Caco-2 (cell line): ENCODE data around the gene P3R3URF. TPM values are rescaled to one million over a fixed set of nuclear protein-coding genes. Genes with fewer than 3 reads are reported as not detected.

ENCODE experiments used
- BruUV-seq: library from RNA; stranded (reverse); fragments of 400-500 nt; replicated peaks from 2 replicates; lab custom pipeline; 2021; lab: Mats Ljungman, UMichigan
- CTCF ChIA-PET: fragments of 300-600 bp; sonication (Branson Sonifier 250); formaldehyde crosslinking; loops from one replicate; lab custom pipeline; 2022; ENCODE audit warnings: antibody characterized with exemption; lab: Charles Lee
- POLR2A ChIA-PET: fragments of 300-600 bp; sonication (Branson Sonifier 250); formaldehyde crosslinking; loops from one replicate; lab custom pipeline; 2022; ENCODE audit warnings: antibody characterized with exemption; lab: Charles Lee
- DNase-seq, 2 experiments: peaks; one replicate each; pipeline versions ENCODE4 v3.0.0 to v3.0.0-alpha.2; 2020 to 2022
- H3K27me3 ChIP-seq: replicated peaks from 2 replicates; pipeline ENCODE4 v1.6.0; 2011; ENCODE audit warnings: low read length; ENCODE audit not compliant: control insufficient read depth, insufficient read depth
- H3K36me3 ChIP-seq: 2 replicates; pipeline ENCODE4 v1.5.1; 2011; ENCODE audit warnings: low read length; ENCODE audit not compliant: control insufficient read depth, insufficient read depth
- H3K4me1 ChIP-seq: fragments of 250-450 bp; sonication (Bioruptor Pico); 2 replicates; pipeline ENCODE4 v1.5.1; 2020; ENCODE audit warnings: mild to moderate bottlenecking
- H3K4me3 ChIP-seq: 2 replicates; pipeline ENCODE4 v1.5.1; 2011; ENCODE audit warnings: low read depth, mild to moderate bottlenecking, control low read depth, low read length
- H3K9me3 ChIP-seq: fragments of 250-450 bp; sonication (Bioruptor Pico); 2 replicates; pipeline ENCODE4 v1.5.1; 2020; ENCODE audit warnings: mild to moderate bottlenecking, moderate library complexity
- H3K27ac Mint-ChIP-seq: one replicate; pipeline ENCODE4 v1.8.0; 2022; ENCODE audit warnings: mixed read lengths; ENCODE audit not compliant: unreplicated experiment
- H3K27me3 Mint-ChIP-seq: one replicate; pipeline ENCODE4 v1.8.0; 2022; ENCODE audit warnings: mixed read lengths; ENCODE audit not compliant: insufficient read depth, unreplicated experiment
- H3K36me3 Mint-ChIP-seq: one replicate; pipeline ENCODE4 v1.8.0; 2022; ENCODE audit warnings: mild to moderate bottlenecking, mixed read lengths; ENCODE audit not compliant: insufficient read depth, unreplicated experiment
- H3K4me1 Mint-ChIP-seq: one replicate; pipeline ENCODE4 v1.8.0; 2022; ENCODE audit warnings: low read depth, mixed read lengths; ENCODE audit not compliant: unreplicated experiment
- H3K4me3 Mint-ChIP-seq: one replicate; pipeline ENCODE4 v1.8.0; 2022; ENCODE audit warnings: mild to moderate bottlenecking, moderate library complexity, mixed read lengths; ENCODE audit not compliant: unreplicated experiment
- H3K9me3 Mint-ChIP-seq: one replicate; pipeline ENCODE4 v1.8.0; 2022; ENCODE audit warnings: mixed read lengths; ENCODE audit not compliant: unreplicated experiment
- CTCF ChIP-seq, 2 experiments: fragments of 200-600 bp in 1 of 2; IDR thresholded peaks; 1 replicate in 1 of 2; 2 replicates in 1 of 2; pipeline versions ENCODE4 v1.5.1 to v1.8.0; 2011 to 2022; ENCODE audit warnings: antibody characterized with exemption in 1 of 2, control low read depth in 1 of 2, inconsistent platforms in 1 of 2, low read depth in 1 of 2, low read length in 1 of 2, mild to moderate bottlenecking in 1 of 2, moderate library complexity in 1 of 2; ENCODE audit not compliant: insufficient read depth in 1 of 2, severe bottlenecking in 1 of 2, unreplicated experiment in 1 of 2
- intact Hi-C: fragments of 100-400 bp; cut with micrococcal nuclease; formaldehyde crosslinking; loops from one replicate; pipeline ENCODE4 v1.10.0; 2022; ENCODE audit not compliant: unreplicated experiment
- total RNA-seq: library from RNA; stranded (reverse); gene quantifications from 2 replicates; pipeline ENCODE4 v1.2.3, GENCODE V29; 2022

P3R3URF gene
- total RNA-seq, 1 experiment from 2014 or later = not detected

- H3K36me3 ChIP-seq = no peaks in the 10 kb centered on the region
- intact Hi-C loops = no loop called here
- no peaks in the 10 kb centered on the region for H3K36me3 Mint-ChIP-seq
- H3K4me3 Mint-ChIP-seq = no peak overlapping the region
- peaks cover 7% of the 10 kb centered on the region; the same call in 1 of the 2 replicates for H3K4me1 ChIP-seq
- POLR2A ChIA-PET = no interaction called here
- no peak overlapping the region for H3K27ac Mint-ChIP-seq
- TF ChIP-seq CTCF (IDR thresholded peaks at IDR 0.05; ENCODE audit: insufficient read depth in 1 of 2, low read depth in 1 of 2, low read length in 1 of 2, severe bottlenecking in 1 of 2, unreplicated experiment in 1 of 2) = no peak
- no peaks in the 10 kb centered on the region for H3K9me3 Mint-ChIP-seq
- H3K9me3 ChIP-seq = no peaks in the 10 kb centered on the region
- no peak for DNase-seq
- peaks cover under 1% of the 10 kb centered on the region for H3K4me1 Mint-ChIP-seq
- no TSS peak for BruUV-seq
- H3K27me3 ChIP-seq = no peaks in the 10 kb centered on the region
- peaks cover 8% of the 10 kb centered on the region for H3K27me3 Mint-ChIP-seq
- CTCF ChIA-PET = no interaction called here
- H3K4me3 ChIP-seq = no peak overlapping the region
These were observed 9.5 kb downstream of the P3R3URF start for GRCh38 chr1:46166521-46167462.

GRCh38 chr1:46160212-46160611 is 16.1 kb downstream of the P3R3URF start:
- Mint-ChIP-seq H3K27me3 (peaks cover 8% of the 10 kb centered on the region), H3K9me3 (no peaks in the 10 kb centered on the region), H3K4me3 (no peak overlapping the region), H3K27ac (no peak overlapping the region), H3K4me1 (no peaks in the 10 kb centered on the region), H3K36me3 (no peaks in the 10 kb centered on the region)
- BruUV-seq = no TSS peak
- no peaks in the 10 kb centered on the region for H3K27me3 ChIP-seq
- no peaks in the 10 kb centered on the region for H3K36me3 ChIP-seq
- no peak overlapping the region for H3K4me3 ChIP-seq
- H3K9me3 ChIP-seq = no peaks in the 10 kb centered on the region
- no peak for DNase-seq
- POLR2A ChIA-PET = no interaction called here
- TF ChIP-seq CTCF (IDR thresholded peaks at IDR 0.05; ENCODE audit: insufficient read depth in 1 of 2, low read depth in 1 of 2, low read length in 1 of 2, severe bottlenecking in 1 of 2, unreplicated experiment in 1 of 2) = no peak
- no peaks in the 10 kb centered on the region for H3K4me1 ChIP-seq
- CTCF ChIA-PET = no interaction called here
- intact Hi-C loops = no loop called here

- no TSS peak for BruUV-seq
- TF ChIP-seq CTCF (IDR thresholded peaks at IDR 0.05; ENCODE audit: insufficient read depth in 1 of 2, low read depth in 1 of 2, low read length in 1 of 2, severe bottlenecking in 1 of 2, unreplicated experiment in 1 of 2) = no peak
- Mint-ChIP-seq H3K4me1 (no peaks in the 10 kb centered on the region), H3K27ac (no peak overlapping the region), H3K9me3 (no peaks in the 10 kb centered on the region), H3K4me3 (no peak overlapping the region), H3K27me3 (peaks cover 5% of the 10 kb centered on the region), H3K36me3 (no peaks in the 10 kb centered on the region)
- Histone ChIP-seq H3K4me3 (no peak overlapping the region), H3K9me3 (no peaks in the 10 kb centered on the region), H3K36me3 (no peaks in the 10 kb centered on the region), H3K27me3 (no peaks in the 10 kb centered on the region), H3K4me1 (no peaks in the 10 kb centered on the region)
- CTCF ChIA-PET = no interaction called here
- POLR2A ChIA-PET = no interaction called here
- intact Hi-C loops = no loop called here
- no peak for DNase-seq
These were observed 16.8 kb downstream of the P3R3URF start for GRCh38 chr1:46159516-46159915.
